PC-3 (cell line): ENCODE results near the gene MACROD2.

Experiments used
- CTCF ChIP-seq: fragments of 300-600 bp; sonication (generic); conservative IDR thresholded peaks from 2 replicates; pipeline ENCODE4 v1.5.1; 2017; ENCODE audit warnings: antibody characterized with exemption, low read depth, mild to moderate bottlenecking, low read length
- EZH2 ChIP-seq: fragments of 300-600 bp; sonication (generic); IDR thresholded peaks from one replicate; pipeline ENCODE4 v1.6.1; 2017; ENCODE audit warnings: antibody characterized with exemption, mild to moderate bottlenecking, low read length; ENCODE audit not compliant: unreplicated experiment

GRCh38 chr20:14478126-14478525, 482.8 kb downstream of the MACROD2 start:
- TF ChIP-seq EZH2 (no peak), CTCF (no peak)
